ENCODE measurements around the gene PLEKHA7. TPM values are rescaled to one million over a fixed set of nuclear protein-coding genes. Genes with fewer than 3 reads are reported as not detected.

Gene PLEKHA7
- total RNA-seq, 1 experiment from 2014 or later, result 7.2 TPM

- Histone ChIP-seq H3K4me2 (ENCODE audit: low read length) (no peak overlapping the region), H3K4me1 (ENCODE audit: control insufficient read depth in 1 of 2, insufficient read depth in 2 of 2, low read length in 2 of 2) (peaks cover 35 to 45% of the 10 kb centered on the region in 2 experiments), H3K9me2 (ENCODE audit: insufficient read depth) (no peaks in the 10 kb centered on the region), H3K9me3 (ENCODE audit: control insufficient read depth in 1 of 2, insufficient read depth in 1 of 2, low read depth in 1 of 2, low read length in 2 of 2) (no peaks in the 10 kb centered on the region), H3K27ac (ENCODE audit: low read depth, low read length) (no peak overlapping the region), H3K9ac (ENCODE audit: low read length) (no peak overlapping the region), H3K27me3 (ENCODE audit: insufficient read depth, low read length) (no peaks in the 10 kb centered on the region), H3K79me2 (ENCODE audit: insufficient read depth, low read length) (no peaks in the 10 kb centered on the region), H3K36me3 (ENCODE audit: control insufficient read depth in 1 of 2, insufficient read depth in 2 of 2, low read length in 2 of 2) (no peaks in the 10 kb centered on the region), H4K20me1 (ENCODE audit: insufficient read depth) (no peaks in the 10 kb centered on the region), H2AFZ (ENCODE audit: low read depth, low read length, poor library complexity, severe bottlenecking) (no peak overlapping the region), H3K4me3 (replicated peaks in 1 of 2; ENCODE audit: low read depth in 1 of 2, low read length in 2 of 2) (no peak overlapping the region)
- TF ChIP-seq EZH2 (IDR thresholded peaks at IDR 0.05) (no peak), SP1 (IDR thresholded peaks at IDR 0.05; ENCODE audit: low read depth) (no peak), CTCF (IDR thresholded peaks at IDR 0.05 in 2 of 3, conservative IDR thresholded peaks at IDR 0.05 in 1 of 3; ENCODE audit: borderline replicate concordance in 1 of 3, insufficient read depth in 1 of 3, low read depth in 2 of 3, low read length in 2 of 3) (no peak), YY1 (IDR thresholded peaks at IDR 0.05; ENCODE audit: extremely low read depth, insufficient replicate concordance, low read depth, low read length) (no peak), ATF3 (IDR thresholded peaks at IDR 0.05) (no peak), FOSL1 (IDR thresholded peaks at IDR 0.05; ENCODE audit: low read depth) (no peak), CEBPB (IDR thresholded peaks at IDR 0.05; ENCODE audit: low read depth) (no peak), ZFX (IDR thresholded peaks at IDR 0.05) (no peak), POLR2A (IDR thresholded peaks at IDR 0.05; ENCODE audit: borderline replicate concordance, extremely low read depth, insufficient read depth, insufficient read length) (no peak)
- TF ChIP-seq, protein P1, sequence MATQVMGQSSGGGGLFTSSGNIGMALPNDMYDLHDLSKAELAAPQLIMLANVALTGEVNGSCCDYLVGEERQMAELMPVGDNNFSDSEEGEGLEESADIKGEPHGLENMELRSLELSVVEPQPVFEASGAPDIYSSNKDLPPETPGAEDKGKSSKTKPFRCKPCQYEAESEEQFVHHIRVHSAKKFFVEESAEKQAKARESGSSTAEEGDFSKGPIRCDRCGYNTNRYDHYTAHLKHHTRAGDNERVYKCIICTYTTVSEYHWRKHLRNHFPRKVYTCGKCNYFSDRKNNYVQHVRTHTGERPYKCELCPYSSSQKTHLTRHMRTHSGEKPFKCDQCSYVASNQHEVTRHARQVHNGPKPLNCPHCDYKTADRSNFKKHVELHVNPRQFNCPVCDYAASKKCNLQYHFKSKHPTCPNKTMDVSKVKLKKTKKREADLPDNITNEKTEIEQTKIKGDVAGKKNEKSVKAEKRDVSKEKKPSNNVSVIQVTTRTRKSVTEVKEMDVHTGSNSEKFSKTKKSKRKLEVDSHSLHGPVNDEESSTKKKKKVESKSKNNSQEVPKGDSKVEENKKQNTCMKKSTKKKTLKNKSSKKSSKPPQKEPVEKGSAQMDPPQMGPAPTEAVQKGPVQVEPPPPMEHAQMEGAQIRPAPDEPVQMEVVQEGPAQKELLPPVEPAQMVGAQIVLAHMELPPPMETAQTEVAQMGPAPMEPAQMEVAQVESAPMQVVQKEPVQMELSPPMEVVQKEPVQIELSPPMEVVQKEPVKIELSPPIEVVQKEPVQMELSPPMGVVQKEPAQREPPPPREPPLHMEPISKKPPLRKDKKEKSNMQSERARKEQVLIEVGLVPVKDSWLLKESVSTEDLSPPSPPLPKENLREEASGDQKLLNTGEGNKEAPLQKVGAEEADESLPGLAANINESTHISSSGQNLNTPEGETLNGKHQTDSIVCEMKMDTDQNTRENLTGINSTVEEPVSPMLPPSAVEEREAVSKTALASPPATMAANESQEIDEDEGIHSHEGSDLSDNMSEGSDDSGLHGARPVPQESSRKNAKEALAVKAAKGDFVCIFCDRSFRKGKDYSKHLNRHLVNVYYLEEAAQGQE (IDR thresholded peaks at IDR 0.05; ENCODE audit: low read depth), result no peak
- BruUV-seq (replicated peaks), result no TSS peak
- ChIA-PET RAD21 (ENCODE audit: low non-redundant PET in 1 of 2, low total read pairs in 2 of 2, uncharacterized antibody in 2 of 2, unreplicated experiment in 2 of 2) (no interaction called here), POLR2A (no interaction called here), CTCF (no interaction called here)
- ATAC-seq, result no peak
- intact Hi-C loops (cut with micrococcal nuclease), result no loop called here
- DNase-seq (ENCODE audit: low read depth, low spot score), result no peak
These were observed 234.1 kb downstream of the PLEKHA7 start for GRCh38 chr11:16780146-16780545.
